K562 (cell line): ENCODE data around the gene STAB1. TPM values are rescaled to one million over a fixed set of nuclear protein-coding genes. Genes with fewer than 3 reads are reported as not detected.

ENCODE experiments used
- BMI1 ChIP-seq: fragments of 150-350 bp; IDR thresholded peaks from 2 replicates; pipeline ENCODE4 v1.6.1; 2014; ENCODE audit warnings: low read length
- CAMTA2 ChIP-seq: fragments of 250-450 bp; sonication (Bioruptor Pico); conservative IDR thresholded peaks from 2 replicates; pipeline ENCODE4 v1.5.1; 2022
- DMBX1 ChIP-seq: fragments of 250-450 bp; sonication (Bioruptor Pico); IDR thresholded peaks from 2 replicates; pipeline ENCODE4 v1.8.0; 2022; ENCODE audit warnings: inconsistent platforms, mild to moderate bottlenecking, moderate library complexity, borderline replicate concordance
- EZH2 ChIP-seq: IDR thresholded peaks from 2 replicates; pipeline ENCODE4 v1.6.1; 2012; ENCODE audit warnings: low read depth, mild to moderate bottlenecking, inconsistent platforms, low read length, borderline replicate concordance
- FOS ChIP-seq: IDR thresholded peaks from 3 replicates; pipeline ENCODE4 v1.6.1; 2011; ENCODE audit not compliant: insufficient read length; ENCODE audit errors: extremely low read depth
- FOXM1 ChIP-seq, 2 experiments: fragments of 450-650 bp in 1 of 2; sonication (generic) in 1 of 2; formaldehyde crosslinking in 1 of 2; IDR thresholded peaks; 2 replicates each; pipeline versions ENCODE4 v1.6.1 to v1.9.0; 2017 to 2022; ENCODE audit warnings: low read depth in 2 of 2, mild to moderate bottlenecking in 2 of 2, missing genetic modification reagents in 1 of 2, moderate library complexity in 1 of 2
- HMG20A ChIP-seq: fragments of 450-650 bp; formaldehyde crosslinking; conservative IDR thresholded peaks from 2 replicates; pipeline ENCODE4 v1.4.0; 2020; ENCODE audit warnings: mild to moderate bottlenecking, mixed read lengths
- HNRNPH1 ChIP-seq: fragments of 200-400 bp; formaldehyde crosslinking; optimal IDR thresholded peaks from 2 replicates; pipeline ENCODE3; 2017; ENCODE audit warnings: low read depth, mild to moderate bottlenecking, low read length, moderate library complexity
- LEF1 ChIP-seq: fragments of 450-650 bp; IDR thresholded peaks from 2 replicates; pipeline ENCODE4 v1.6.1; 2016; ENCODE audit warnings: mild to moderate bottlenecking
- MIER1 ChIP-seq: fragments of 450-650 bp; IDR thresholded peaks from 2 replicates; pipeline ENCODE4 v1.6.1; 2016; ENCODE audit warnings: antibody characterized with exemption, mild to moderate bottlenecking, low read depth
- NEUROD1 ChIP-seq: fragments of 150-350 bp; IDR thresholded peaks from 2 replicates; pipeline ENCODE4 v1.6.1; 2014; ENCODE audit warnings: borderline replicate concordance, low read length, low read depth; ENCODE audit not compliant: partially characterized antibody
- PHB2 ChIP-seq: fragments of 450-650 bp; IDR thresholded peaks from 2 replicates; pipeline ENCODE4 v1.6.1; 2017; ENCODE audit warnings: low read depth
- SIX5 ChIP-seq, 2 experiments: IDR thresholded peaks; 2 replicates each; pipeline ENCODE4 v1.6.1; 2011; ENCODE audit warnings: low read length in 2 of 2, borderline replicate concordance in 1 of 2, low read depth in 1 of 2, mild to moderate bottlenecking in 1 of 2, moderate library complexity in 1 of 2; ENCODE audit not compliant: insufficient read depth in 1 of 2
- SMARCB1 ChIP-seq: IDR thresholded peaks from 2 replicates; pipeline ENCODE4 v1.6.1; 2011; ENCODE audit warnings: improper control_type of control experiment, low read depth; ENCODE audit not compliant: insufficient read length
- TAF9B ChIP-seq: fragments of 450-650 bp; IDR thresholded peaks from 2 replicates; pipeline ENCODE4 v1.6.1; 2018; ENCODE audit warnings: mild to moderate bottlenecking; ENCODE audit not compliant: partially characterized antibody
- TAL1 ChIP-seq: fragments of 450-650 bp; IDR thresholded peaks from 2 replicates; pipeline ENCODE4 v1.6.1; 2016; ENCODE audit warnings: mild to moderate bottlenecking
- UBTF ChIP-seq, 2 experiments: IDR thresholded peaks; 2 replicates each; pipeline ENCODE4 v1.6.1; 2012; ENCODE audit warnings: improper control_type of control experiment in 2 of 2, low read depth in 2 of 2, low read length in 2 of 2, borderline replicate concordance in 1 of 2
- ZNF830 ChIP-seq: fragments of 250-450 bp; sonication (Bioruptor Pico); IDR thresholded peaks from 2 replicates; pipeline ENCODE4 v1.5.0; 2021; ENCODE audit warnings: mild to moderate bottlenecking
- polyA plus RNA-seq, 8 experiments: library from polyadenylated mRNA; depleted of rRNA in 4 of 8; stranded (reverse) in 5 of 8; unstranded in 3 of 8; fragments of >200 nt; fragmentation: Nextera tagmentation in 2 of 8; fragmentation: Illumina TruSeq in 1 of 8; extraction: Ambion mirVana in 2 of 8; extraction: Trizol in 1 of 8; gene quantifications; 2 replicates each; pipeline versions ENCODE4 v1.2.1 to v1.2.3, GENCODE V29; 2011 to 2014; ENCODE audit warnings: inconsistent platforms in 1 of 8, missing spikeins in 1 of 8
- total RNA-seq, 7 experiments: library from RNA; depleted of rRNA in 6 of 7; stranded (reverse); fragments of >200 nt in 6 of 7; fragmentation: Illumina TruSeq in 2 of 7; extraction: Trizol in 2 of 7; gene quantifications; 2 replicates each; pipeline versions ENCODE4 v1.2.1 to v1.2.3, GENCODE V29; 2011 to 2021; ENCODE audit warnings: low replicate concordance in 1 of 7
- TF ChIP-seq, protein P1 (sequence below), 3 experiments: IDR thresholded peaks in 2 of 3; conservative IDR thresholded peaks in 1 of 3; 2 replicates each; pipeline ENCODE4 v1.5.1; 2011 to 2012; ENCODE audit warnings: low read length in 3 of 3, mild to moderate bottlenecking in 3 of 3, control low read depth in 2 of 3, improper control_type of control experiment in 1 of 3, inconsistent platforms in 1 of 3, low read depth in 1 of 3, mixed read lengths in 1 of 3, moderate library complexity in 1 of 3; ENCODE audit not compliant: insufficient read depth in 2 of 3
- TF ChIP-seq, protein P2 (sequence below): fragments of 250-450 bp; sonication (Bioruptor Pico); IDR thresholded peaks from 2 replicates; pipeline ENCODE4 v1.8.0; 2021; ENCODE audit warnings: borderline replicate concordance, mild to moderate bottlenecking, moderate library complexity; ENCODE audit not compliant: poor library complexity, severe bottlenecking

The STAB1 gene
- total and polyA plus RNA-seq, 9 of the 15 experiments (the other 6 are each of a cell fraction or from before 2014, with no cell fraction given), result 0.20 to 3.9 (median 1.2) TPM

- TF ChIP-seq PHB2, result no peak
- TF ChIP-seq SIX5 (IDR thresholded peaks at IDR 0.05; ENCODE audit: borderline replicate concordance in 1 of 2, insufficient read depth in 1 of 2, low read depth in 1 of 2, low read length in 2 of 2), result no peak
- TF ChIP-seq ZNF830, result no peak
- no peak for TF ChIP-seq CAMTA2 (CRISPR knock-in tag)
- TF ChIP-seq, protein P1, sequence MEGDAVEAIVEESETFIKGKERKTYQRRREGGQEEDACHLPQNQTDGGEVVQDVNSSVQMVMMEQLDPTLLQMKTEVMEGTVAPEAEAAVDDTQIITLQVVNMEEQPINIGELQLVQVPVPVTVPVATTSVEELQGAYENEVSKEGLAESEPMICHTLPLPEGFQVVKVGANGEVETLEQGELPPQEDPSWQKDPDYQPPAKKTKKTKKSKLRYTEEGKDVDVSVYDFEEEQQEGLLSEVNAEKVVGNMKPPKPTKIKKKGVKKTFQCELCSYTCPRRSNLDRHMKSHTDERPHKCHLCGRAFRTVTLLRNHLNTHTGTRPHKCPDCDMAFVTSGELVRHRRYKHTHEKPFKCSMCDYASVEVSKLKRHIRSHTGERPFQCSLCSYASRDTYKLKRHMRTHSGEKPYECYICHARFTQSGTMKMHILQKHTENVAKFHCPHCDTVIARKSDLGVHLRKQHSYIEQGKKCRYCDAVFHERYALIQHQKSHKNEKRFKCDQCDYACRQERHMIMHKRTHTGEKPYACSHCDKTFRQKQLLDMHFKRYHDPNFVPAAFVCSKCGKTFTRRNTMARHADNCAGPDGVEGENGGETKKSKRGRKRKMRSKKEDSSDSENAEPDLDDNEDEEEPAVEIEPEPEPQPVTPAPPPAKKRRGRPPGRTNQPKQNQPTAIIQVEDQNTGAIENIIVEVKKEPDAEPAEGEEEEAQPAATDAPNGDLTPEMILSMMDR (IDR thresholded peaks at IDR 0.05 in 2 of 3, conservative IDR thresholded peaks at IDR 0.05 in 1 of 3; ENCODE audit: insufficient read depth in 2 of 3, low read depth in 1 of 3, low read length in 3 of 3), result peak in 2 of 3 experiments; percentile 17 to 22; a peak in 3 of 6 replicates
- TF ChIP-seq FOS, result peak; percentile 88
- TF ChIP-seq, protein P2, sequence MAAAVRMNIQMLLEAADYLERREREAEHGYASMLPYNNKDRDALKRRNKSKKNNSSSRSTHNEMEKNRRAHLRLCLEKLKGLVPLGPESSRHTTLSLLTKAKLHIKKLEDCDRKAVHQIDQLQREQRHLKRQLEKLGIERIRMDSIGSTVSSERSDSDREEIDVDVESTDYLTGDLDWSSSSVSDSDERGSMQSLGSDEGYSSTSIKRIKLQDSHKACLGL (CRISPR knock-in tag), result no peak
- TF ChIP-seq BMI1, result no peak
- TF ChIP-seq EZH2, result no peak
- TF ChIP-seq MIER1, result no peak
- TF ChIP-seq HMG20A (CRISPR knock-in tag), result no peak
- no peak for TF ChIP-seq TAL1
- TF ChIP-seq FOXM1 (IDR thresholded peaks at IDR 0.05; ENCODE audit: low read depth), result no peak
- TF ChIP-seq FOXM1 (CRISPR knock-in tag; IDR thresholded peaks at IDR 0.05; ENCODE audit: low read depth), result no peak
- TF ChIP-seq TAF9B, result peak; percentile 31
- no peak for TF ChIP-seq LEF1
- TF ChIP-seq DMBX1, result no peak
- no peak for TF ChIP-seq HNRNPH1
- TF ChIP-seq SMARCB1, result no peak
- TF ChIP-seq UBTF (IDR thresholded peaks at IDR 0.05; ENCODE audit: borderline replicate concordance in 1 of 2, low read depth in 2 of 2, low read length in 2 of 2), result peak in 1 of 2 experiments; percentile 24; a peak in 1 of 4 replicates
- peak; percentile 55 for TF ChIP-seq NEUROD1
Observed at GRCh38 chr3:52536369-52537164, 41.4 kb downstream of the STAB1 start, which contains the start of gene UQCC5 (continued).
